Activated T-cell treated with anti-CD3 and anti-CD28 coated beads for 48 hours (primary cell): ENCODE data around the gene CDK14.
"Not testable (repeated sequence)": the region's sequence is repeated elsewhere in the genome, so short reads cannot be mapped to it uniquely, and the experiment has no call there.

ENCODE experiments used
- DNase-seq: peaks from one replicate; pipeline ENCODE4 v3.0.0-alpha.2; 2020; ENCODE audit warnings: low read depth

CDK14 gene

DNA sequence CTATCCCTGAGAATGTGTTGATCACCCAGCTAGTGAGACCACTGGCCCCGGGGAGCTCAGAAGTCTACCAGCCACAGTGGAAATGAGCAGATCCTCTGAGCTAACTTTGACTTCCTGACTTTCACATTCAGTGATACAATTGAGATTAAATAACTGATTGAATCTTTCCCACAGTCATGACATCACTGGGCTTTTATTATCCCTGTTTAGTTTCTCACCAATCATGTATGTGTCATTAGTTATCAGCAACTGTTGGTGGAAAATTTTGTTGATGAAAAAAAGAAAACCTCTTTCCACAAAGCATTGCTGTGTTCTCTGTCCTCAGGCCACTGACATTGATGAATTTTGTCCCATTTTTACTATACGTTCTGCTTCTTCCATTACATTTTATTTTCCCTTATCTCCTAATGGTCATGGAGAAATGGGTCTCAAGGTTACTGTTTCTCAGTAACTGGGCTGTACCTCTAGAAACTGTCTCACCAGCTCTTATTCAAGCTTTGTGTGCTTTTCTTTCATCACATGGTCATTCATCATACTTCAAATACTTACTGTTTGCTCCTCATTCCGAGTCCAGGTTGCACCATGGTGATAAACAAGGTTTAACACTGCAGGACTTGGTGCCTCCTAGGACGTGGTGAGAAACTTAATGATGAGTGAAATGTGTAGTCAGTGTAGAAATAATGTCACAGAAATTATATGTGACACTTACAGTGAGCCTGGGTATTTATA is 304.7 kb downstream of the CDK14 start:
- DNase-seq, result no peak

DNA sequence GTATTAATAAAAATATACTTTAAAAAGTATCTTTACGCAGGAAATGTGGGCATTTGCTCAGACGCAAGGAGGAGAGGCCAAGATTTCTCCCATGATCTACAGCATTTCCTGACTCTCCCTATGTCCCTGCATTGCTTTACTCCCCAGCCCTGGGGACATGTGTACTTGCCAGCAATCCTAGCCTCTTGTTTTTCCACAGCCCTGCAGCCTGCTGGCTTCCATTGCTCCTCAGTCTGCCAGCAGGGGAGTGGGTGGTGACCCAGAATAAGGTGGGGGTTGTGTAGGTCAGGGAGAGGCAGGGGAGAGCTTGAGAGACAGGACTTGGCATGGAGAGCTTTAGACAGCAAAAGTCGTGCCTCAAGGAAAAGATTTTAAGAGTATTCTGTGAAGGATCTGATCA is 307.7 kb downstream of the CDK14 start:
- no peak for DNase-seq

DNA sequence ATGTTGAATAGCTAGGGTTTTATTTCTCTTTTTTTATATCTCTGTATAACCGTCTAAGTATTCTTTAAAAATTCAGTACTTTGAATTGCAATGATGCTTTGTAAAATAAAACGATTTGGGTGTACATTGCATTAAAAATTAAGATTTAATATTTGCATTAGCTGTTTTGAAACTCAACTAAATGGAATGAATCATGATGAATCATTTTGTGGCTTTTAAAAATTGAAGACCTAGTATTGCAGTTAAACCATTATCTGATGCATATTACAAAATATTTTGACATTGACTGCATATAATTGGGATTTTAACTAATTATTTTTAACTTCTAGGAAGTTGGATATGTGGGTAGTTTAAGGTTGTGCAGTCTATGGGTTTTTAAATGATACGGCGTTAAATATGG is 314.0 kb downstream of the CDK14 start:
- DNase-seq, result no peak

DNA sequence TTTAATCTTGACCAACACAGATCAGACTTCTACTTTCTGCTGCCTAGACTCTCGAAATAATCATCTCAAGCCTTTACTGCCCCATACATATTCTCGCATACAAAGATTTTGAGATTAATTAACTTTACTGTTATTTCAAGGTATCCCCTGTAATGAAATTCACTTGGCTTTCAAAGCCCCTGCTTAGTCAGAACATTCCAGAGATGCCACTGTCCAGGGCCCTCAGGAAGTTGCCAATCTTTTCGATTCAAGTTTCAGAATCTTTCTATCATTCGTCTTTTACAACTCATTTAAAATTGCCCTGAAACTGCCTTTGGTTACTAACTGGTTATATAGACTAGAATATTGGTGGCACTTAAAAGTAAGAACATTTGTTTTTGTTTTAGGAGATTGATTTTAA is 320.2 kb downstream of the CDK14 start:
- no peak for DNase-seq

DNA sequence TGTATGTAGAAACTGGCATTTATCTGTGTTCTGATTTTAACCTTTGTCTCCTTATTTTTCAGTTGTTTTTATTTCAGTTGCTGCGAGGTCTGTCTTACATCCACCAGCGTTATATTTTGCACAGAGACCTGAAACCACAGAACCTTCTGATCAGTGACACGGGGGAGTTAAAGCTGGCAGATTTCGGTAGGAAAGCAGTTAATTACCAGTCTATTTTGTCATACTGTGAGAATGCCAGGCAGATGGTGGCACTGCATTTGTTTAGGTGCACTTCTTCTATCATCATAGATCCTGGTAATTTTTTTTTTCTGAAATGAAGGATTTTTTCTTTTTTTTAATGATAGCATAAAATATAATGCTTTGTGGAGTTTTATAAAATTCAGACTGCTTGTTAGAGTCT is 321.4 kb downstream of the CDK14 start:
- DNase-seq, result no peak

DNA sequence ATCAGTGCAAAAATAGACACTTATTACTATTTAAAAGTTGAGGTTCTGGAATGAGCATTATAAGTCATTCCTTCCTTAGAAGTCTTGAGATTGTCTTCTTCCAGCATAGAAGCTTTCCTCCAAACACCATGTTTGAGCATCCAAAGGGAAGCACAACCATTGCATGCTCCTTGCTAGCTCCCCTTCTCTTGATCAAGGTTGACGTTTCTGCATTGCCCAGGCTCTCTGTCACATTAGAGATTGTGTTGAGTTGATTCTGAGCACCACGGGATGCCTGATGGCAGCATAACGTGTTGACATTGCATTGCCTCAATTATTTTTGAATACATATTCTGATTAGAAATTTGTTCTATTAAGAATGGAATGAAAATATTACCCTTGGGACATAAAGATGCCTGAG is 322.2 kb downstream of the CDK14 start:
- DNase-seq, result no peak

DNA sequence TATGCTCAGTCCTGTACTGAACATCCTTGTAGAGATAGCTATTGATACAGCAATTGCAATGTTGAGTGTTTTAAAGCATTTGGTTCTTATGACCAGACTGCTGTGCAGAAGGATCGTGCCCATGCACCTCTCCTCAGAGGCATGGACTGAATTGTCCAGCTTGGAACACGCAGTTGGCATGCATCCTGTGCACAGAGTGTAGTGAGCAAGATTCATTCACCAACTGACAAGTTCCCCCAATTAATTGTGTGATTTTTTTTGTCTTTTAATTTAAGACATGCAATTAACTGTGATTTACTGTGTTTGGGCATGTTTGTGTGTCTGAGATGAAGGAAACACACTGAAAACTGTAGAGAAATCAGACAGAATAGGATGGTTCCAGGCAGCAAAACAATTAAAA is 323.7 kb downstream of the CDK14 start:
- no peak for DNase-seq

DNA sequence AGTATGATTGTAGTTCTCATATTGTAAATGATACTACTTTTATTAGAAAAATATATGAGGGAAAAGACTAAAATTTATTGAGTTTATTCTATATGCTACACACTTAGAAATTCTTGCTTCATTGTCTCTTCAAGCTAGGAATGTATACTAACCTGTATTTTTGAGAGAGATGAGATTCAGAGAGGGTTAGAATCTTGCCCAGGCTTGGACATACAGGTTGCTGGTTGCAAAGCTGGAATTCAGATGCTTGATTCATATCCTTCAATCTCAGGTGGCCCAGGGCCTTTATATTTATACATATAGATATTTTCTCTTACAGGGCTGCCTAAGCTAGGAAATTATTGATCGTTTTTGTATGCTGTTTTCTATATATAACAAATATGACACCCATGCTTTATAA is 324.2 kb downstream of the CDK14 start:
- DNase-seq, result no peak

DNA sequence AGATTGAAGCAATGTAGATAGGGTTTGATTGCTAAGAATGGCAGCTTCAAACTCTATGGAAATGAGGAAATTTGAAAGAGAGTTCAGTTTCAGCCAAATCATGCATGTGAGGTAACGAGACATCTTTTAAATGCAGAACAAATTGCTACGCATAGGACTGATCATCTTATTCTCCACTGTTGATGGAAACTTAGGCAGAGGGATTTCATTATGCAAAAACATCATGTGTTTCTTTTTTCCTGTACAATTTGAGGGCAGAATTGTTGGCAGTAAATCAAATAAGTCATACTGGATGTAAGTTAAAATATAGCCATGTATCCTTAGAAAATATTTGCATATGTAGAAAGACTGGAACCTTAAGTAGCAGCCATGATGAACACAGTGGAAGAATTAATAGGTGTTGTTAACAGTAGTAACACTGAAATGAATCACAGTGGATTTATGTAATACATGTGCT is 327.4 kb downstream of the CDK14 start:
- no peak for DNase-seq

DNA sequence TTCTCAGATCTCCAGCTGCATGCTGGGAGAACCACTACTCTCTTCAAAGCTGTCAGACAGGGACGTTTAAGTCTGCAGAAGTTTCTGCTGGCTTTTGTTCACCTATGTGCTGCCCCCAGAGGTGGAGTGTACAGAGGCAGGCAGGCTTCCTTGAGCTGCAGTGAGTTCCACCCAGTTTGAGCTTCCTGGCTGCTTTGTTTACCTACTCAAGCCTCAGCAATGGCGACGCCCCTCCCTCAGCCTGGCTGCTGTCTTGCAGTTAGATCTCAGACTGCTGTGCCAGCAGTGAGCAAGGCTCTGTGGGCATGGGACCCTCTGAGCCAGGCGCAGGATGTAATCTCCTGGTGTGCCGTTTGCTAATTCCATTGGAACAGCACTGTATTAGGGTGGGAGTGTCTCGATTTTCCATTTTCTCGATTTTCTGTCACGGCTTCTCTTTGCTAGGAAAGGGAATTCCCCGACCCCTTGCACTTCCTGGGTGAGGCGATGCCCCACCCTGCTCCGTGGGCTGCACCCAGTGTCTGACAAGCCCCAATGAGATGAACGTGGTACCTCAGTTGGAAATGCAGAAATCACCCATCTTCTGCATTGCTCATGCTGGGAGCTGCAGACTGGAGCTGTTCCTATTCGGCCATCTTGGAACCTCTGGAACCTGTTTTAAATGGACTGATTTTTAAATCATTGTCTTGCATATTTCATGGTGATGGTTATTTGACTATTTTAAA is 332.7 kb downstream of the CDK14 start:
- DNase-seq, result not testable (repeated sequence)

DNA sequence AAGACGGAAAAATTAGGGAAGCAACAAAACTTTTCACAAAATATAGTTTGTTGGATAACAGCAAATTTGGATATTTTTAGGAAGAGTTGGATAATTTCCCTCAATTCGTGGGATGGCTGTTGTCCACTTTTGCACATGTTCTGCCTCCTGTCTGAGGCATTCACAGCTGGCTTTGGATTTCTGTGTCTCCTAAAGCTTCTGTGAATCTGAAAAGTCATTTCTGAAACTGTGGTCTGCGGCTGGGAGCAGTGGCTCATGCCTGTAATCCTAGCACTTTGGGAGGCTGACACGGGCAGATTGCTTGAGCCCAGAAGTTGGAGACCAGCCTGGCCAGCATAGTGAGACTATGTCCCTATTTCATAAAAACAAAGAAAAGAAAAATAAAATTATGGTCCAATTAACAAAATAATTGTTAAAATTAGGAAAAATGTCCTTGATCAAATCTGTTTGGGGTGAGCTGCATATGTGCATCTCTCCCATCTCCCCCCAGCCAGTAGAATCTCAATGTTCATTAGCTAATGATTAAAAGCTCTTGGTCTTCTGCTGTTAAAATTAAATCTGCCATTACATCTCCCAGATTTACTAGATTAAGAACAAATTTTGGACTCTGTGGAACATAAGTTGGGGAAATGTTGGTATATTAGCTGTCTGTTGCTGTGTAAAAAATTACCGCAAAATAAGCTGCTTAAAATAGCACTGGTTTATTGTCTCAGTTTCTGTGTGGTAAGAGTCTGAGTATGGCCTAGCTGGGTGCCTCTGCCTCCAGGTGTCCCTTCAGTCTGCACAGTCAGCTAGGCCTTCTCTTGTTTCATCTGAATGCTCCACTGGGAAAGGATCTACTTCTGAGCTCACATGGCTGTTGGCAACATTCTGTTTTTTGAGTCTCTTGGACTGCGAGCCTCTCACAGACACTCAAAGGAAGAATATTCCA is 336.1 kb downstream of the CDK14 start:
- DNase-seq, result no peak

DNA sequence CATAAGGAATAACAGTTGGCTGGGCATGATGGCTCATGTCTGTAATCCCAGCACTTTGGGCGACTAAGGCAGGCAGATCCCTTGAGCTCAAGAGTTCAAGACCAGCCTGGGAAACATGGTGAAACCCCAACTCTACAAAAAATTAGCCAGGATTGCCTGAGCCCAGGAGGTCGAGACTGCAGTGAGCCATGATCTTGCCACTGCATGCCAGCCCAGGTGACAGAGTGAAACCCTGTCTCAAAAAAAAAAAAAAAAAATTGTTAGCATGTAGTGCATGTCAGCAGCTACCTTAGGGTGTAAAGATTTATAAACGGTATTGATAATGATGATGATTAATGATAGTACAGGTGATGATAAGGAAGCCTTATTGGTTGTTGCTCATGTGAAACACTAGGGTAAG is 336.9 kb downstream of the CDK14 start:
- DNase-seq, result no peak

DNA sequence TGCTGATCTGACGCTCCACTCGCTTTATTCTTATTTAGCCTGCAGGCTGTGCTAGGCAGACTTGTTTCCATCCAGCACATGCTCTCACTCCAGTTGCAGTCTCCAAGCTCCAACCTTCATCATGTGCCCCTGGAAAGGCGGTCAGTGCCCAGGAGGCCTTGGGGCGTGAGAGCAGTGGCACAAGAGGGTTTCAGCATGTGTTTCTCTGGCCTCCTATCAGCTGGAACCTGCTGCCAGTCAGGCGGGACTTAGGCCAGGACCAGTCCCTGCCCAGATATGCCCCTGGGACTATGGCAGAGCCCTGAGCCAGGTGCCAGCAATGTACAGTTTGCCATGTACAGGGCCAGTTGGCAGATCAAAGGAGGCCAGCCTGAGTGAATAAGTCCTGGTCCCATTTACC is 337.9 kb downstream of the CDK14 start:
- no peak for DNase-seq

DNA sequence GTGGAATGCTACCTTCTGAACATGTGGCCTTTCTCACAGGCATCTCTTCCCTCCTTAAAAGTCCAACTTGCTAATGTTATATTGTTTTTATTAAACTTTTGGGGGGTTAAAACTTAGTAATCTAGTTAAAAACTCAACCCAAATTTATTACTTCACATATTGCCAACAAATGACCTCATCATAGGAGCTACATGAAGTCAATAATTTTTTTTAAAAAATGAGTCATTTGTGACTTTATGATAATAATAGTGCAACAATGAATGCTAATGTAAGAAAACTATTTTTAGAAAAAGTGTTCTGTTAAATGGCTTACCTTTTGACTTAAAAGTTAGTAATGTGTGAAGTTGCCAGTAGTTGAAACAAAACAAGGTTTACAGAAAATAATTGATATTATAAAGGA is 342.2 kb downstream of the CDK14 start:
- no peak for DNase-seq

DNA sequence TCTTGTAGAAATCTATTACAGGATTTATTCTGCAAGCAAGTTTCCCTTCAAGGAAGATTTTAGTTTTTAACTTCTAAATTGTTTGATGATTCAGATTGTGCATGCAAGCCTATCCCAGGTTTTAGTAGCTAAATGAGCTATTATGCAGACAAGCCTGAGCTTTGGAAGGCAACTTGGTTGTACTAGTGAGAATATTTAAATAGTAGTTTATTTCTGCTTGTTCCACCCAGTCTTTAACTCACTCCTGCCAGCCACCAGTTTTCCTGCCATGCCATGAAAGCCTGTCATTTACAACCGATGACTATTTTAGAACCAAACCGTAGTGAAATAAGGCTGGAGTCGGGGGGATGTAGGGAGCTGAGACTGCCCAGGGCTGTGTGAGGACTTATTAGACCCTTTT is 343.5 kb downstream of the CDK14 start:
- DNase-seq, result no peak

DNA sequence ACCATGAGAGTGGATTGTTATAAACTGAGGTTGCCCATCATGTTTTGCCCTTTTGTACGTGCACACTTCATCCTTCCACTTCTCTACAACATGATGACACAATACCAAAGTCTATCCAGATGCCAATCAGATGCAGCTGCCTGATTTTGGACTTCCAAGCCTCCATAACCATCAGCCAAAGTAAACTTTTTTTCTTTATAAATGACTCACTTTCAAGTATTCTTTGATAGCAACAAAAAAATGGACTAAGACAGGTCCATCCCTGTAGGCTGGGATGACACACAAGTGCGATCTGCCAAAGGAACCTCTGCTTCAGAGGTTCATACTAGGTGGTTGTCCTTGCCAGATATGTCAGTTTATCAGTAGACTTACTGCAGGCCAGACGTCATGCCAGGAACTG is 347.9 kb downstream of the CDK14 start:
- DNase-seq, result no peak

DNA sequence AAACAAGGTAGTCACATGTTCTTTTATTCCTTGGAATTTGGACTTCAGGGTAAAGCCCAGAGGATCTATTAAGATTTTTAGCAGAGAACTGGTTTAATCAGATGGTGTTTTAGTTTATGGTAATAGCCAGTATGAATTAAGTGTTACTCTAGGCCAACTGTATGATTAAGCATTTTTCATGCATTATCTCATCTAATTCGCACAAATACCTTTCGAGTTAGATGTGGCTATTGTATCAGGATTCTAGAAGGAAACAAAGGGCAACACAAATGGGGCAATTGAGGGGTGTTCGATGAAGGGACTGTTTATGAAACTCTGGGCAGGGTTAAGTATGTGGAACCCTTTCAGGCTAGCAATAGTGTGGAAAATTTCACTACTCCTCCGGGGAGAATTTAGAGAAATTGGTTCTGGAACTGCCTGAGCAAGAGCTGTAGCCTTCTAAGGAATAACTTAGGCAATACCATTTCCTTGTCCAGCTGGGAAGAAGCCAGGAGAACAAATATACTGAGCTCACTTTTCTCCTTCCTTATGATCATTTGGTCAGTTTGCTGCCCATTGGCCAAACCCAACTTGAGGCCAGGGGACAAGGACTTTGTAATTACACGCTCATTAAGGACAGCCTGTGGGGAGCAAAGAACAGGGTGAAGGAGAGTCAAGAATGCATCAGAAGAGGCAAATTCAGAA is 349.1 kb downstream of the CDK14 start:
- no peak for DNase-seq

DNA sequence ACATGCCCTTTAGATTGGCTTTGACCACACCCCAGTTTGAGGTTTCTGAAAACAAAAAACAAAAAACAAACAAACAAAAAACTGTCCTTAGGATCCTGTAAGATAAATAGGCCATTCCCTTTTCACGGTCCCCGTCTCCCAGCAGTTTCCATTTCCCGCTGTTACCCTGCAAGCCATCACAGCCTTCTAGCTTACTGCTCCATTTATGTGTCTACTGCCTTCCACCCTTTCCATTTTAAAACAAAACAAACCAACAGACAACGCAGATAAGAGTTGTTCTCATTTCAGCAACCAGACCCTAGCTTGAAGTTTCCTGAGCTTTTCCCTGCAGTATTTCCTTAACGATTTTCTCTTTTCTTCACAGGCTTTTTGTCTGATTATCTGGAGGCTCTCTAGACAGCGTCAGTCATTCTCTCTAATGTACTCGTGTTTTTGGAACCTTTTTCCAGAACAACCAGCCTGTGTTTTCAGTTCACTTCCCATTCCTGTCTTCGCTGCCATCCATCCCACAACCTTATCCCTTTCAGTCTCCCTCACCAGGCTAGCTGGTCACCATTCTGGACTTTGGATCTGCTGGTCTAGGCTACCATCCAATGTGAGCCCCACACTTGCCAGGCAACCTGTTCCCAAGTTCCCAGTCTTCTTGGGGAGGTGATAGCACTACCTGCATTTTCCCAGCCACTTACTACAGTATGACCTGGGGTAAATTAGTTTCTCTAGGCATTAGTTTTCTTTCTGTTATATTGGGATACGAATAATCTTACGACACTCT is 350.8 kb downstream of the CDK14 start:
- no peak for DNase-seq

DNA sequence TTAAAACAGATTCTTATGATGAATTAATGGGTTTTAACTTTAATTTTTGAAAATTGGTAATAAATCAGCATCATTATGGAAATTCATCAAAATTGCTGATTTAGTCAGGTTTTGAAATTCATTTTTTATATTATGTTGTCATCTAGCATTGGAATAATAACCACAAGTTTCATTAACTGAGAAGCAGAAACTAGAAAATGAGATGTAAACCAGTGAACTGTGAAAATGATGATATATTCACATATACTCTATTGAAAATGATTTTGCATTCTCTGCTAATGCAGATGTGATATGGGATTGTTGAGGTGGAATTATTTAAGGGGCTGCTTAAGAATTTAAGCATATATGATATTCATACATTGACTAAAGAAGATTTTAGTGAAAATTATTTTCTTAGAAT is 352.0 kb downstream of the CDK14 start:
- no peak for DNase-seq

DNA sequence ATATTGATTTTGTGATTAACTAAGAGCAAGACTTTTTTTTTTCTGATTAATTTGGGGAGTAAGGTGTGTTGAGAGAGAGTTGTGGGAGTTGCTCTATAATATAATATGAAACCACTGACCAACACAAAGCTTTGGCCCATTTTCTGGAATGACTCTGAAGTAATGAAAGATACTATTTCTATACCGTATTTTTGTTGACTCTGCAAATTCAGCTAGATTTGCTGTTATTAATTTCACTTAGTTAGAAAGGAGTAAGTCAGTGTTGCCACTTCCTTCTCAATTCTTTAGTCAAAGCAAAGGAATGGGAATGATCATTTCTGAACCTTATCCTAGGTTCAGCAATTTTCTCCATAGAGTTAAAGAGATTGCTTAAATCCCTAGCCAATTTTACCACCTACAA is 355.1 kb downstream of the CDK14 start:
- DNase-seq, result no peak
